Sigmoid colon (tissue), 3 donors: ENCODE data around the gene SORL1-AS1.

Experiments
- CTCF ChIP-seq, 4 experiments: fragments of 450-650 bp in 3 of 4; fragments of 200-600 bp in 1 of 4; IDR thresholded peaks; one replicate each; pipeline ENCODE4 v1.5.1; 2016 to 2019; ENCODE audit warnings: antibody characterized with exemption in 4 of 4, mild to moderate bottlenecking in 3 of 4, moderate library complexity in 2 of 4
- POLR2A ChIP-seq, 2 donors: fragments of 450-650 bp; IDR thresholded peaks; one replicate each; pipeline ENCODE4 v1.6.1; 2016; ENCODE audit warnings: antibody characterized with exemption in 2 of 2, mild to moderate bottlenecking in 2 of 2, moderate library complexity in 2 of 2

GRCh38 chr11:121461843-121462242 lies 9.1 kb upstream of the SORL1-AS1 start:
- TF ChIP-seq POLR2A (IDR thresholded peaks at IDR 0.05) = no peak
- TF ChIP-seq CTCF (IDR thresholded peaks at IDR 0.05) = no peak
